Activated T-helper 2 cell treated with anti-CD3 and anti-CD28 coated beads, Interferon-gamma antibody, Interleukin-2, Interleukin-4, amounts not matched to agents 10 μg/mL and 5 μg/mL and 100 μg/mL, durations not matched to agents 14 hours and 24 hours and 36 hours (primary cell): Measurements from ENCODE around the gene NAPB. TPM values are rescaled to one million over a fixed set of nuclear protein-coding genes. Genes with fewer than 3 reads are reported as not detected.

ENCODE experiments used
- total RNA-seq: library from RNA; stranded (reverse); gene quantifications from 2 replicates; pipeline ENCODE4 v1.2.3, GENCODE V29; 2022

The NAPB gene
- total RNA-seq, 1 donor from 2014 or later, result 13.8 TPM

Other genes starting within 250 kb of the NAPB start
- gene NXT1, start 70.7 kb downstream of the NAPB start, total RNA-seq, result 49.7 and 55.7 TPM in 2 replicates
- gene GZF1, start 59.3 kb downstream of the NAPB start, total RNA-seq, result 9.6 and 13.2 TPM in 2 replicates
- gene CSTL1, start 18.2 kb upstream of the NAPB start, total RNA-seq, result not detected in 2 replicates
- not detected in 2 replicates for gene CST11, start 31.4 kb upstream of the NAPB start, total RNA-seq
- not detected in 2 replicates for gene CST8, start 69.6 kb upstream of the NAPB start, total RNA-seq
- gene CST9L, start 147.0 kb upstream of the NAPB start, total RNA-seq, result not detected in 2 replicates
- not detected in 2 replicates for gene CST9, start 184.4 kb upstream of the NAPB start, total RNA-seq
- 0.82 and 1.5 TPM in 2 replicates for gene CST3, start 216.5 kb upstream of the NAPB start, total RNA-seq